ENCODE data around the gene CYLD.
A peak's percentile ranks its signal among the peaks of the same experiment; 100 is the strongest.

The CYLD gene

DNA sequence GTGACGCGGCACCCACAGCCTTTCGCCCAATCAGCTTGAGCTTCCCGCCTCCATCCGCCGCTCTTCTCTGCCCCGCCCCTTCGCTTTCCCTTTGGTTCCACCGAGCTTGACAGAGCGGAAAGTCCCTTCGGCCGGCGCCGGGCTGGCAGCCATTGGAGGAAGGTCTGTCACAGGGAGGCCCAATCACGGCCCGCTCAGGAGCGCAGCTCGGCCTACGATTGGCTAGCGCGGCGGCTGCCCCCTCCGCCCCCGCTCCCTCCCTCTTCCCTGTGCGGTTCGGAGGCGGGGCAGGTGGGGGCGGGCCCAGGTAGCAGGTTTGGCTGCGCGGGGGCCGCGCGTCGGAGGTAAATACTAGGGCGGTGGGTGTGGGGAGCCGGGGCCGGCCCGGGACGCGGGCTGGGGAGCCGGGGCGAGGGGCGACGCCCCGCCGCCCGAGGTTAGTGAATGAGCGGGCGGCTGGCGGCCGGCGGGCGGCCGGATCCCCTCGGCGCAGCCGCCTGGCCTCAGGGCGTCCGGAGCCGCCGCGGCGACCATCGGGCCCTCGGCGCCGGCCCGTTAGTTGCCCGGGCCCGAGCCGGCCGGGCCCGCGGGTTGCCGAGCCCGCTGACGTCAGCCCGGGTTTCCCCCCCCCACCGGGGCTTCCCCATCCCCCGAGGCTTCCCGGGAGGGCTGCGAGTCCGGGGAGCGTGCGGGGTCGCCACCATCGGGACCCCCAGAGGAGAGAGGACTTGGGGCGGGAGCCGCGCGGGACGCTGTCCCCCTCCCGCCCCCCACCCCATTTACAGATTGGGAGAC lies at the start of gene CYLD:
Gene CYLD (plus strand): TSS at position 306 of the 795 bp plus-strand sequence. CDS start 7,613 bp downstream, outside the sequence.
- DNase-seq = peak; percentile 100

DNA sequence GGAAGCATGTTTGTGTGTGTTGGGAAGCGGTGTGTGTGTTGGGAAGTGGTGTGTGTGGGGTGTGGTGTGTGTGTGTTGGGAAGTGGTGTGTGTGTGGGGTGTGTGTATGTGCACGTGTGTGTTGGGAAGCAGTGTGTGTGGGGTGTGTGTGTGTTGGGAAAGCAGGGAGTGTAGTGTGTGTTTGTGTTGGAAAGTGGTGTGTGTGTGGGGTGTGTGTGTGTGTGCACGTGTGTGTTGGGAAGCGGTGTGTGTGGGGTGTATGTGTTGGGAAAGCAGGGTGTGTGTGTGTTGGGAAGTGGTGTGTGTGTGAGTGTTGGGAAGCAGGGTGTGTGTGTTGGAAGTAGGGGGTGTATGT lies 49.3 kb upstream of the CYLD start:
- no peak for DNase-seq

DNA sequence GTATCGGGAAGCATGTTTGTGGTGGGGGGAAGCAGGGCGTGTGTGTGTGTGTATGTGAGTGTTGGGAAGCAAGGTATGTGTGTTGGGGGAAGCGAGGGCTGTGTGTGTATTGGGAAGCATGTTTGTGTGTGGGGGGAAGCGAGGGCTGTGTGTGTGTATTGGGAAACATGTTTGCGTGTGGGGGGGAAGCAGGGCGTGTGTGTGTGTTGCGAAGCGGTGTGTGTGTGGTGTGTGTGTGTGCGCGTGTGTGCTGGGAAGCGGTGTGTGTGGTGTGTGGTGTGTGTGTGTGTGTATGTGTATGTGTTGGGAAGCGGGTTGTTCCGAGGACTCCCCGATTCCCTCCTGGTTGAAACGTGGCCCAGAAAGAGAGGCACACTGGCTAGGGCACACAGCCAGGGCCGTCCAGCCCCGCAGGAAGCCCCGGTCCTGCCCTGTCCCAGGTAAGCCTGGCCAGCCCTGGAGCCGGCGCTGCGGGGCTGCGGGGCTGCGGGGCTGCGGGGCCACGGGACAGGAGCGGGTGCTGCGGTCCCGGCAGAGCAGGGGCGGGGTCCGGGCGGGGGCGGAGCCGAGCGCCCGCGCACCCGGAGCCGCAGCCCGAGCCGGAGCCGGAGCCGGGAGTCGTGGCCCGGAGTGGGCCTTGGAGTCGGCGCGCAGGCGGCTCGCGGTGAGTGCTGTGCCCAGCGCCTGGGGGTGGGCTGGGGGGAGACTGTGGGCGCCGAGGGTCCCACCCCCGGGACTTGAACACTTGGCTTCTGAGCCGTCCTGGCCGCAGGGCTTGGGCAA lies 48.7 kb upstream of the CYLD start, which contains the start of gene NOD2:
Gene NOD2 (plus strand): TSS at position 608 of the 783 bp plus-strand sequence. CDS start 5,890 bp downstream, outside the sequence.
- peak; percentile 38 for DNase-seq

DNA sequence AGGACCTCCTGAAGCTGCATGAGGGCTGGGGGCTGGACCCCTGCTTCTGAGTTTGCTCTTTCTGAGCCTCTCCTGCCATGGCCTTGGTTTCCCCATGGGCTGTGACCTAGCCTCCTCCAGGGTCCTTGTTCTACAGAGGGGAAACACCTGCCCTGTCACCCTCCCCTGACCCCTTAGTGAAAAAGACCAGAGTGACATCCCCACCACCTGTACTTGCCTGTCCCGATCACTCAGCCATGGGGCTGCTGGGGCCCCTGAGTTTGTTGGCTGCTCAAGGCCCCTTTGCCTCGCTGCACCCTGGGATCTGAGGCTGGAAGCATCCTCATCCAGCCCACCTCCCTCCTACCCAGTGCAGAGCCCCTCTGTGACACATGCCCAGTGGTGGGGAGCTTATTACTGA lies 47.7 kb upstream of the CYLD start:
- no peak for DNase-seq

GRCh38 chr16:50695017-50696000 lies 46.6 kb upstream of the CYLD start:
- DNase-seq = no peak

GRCh38 chr16:50696126-50696525 lies 45.8 kb upstream of the CYLD start:
- DNase-seq = no peak

- DNase-seq = peak; percentile 70
Observed at GRCh38 chr16:50696575-50697420, 45.1 kb upstream of the CYLD start.

DNA sequence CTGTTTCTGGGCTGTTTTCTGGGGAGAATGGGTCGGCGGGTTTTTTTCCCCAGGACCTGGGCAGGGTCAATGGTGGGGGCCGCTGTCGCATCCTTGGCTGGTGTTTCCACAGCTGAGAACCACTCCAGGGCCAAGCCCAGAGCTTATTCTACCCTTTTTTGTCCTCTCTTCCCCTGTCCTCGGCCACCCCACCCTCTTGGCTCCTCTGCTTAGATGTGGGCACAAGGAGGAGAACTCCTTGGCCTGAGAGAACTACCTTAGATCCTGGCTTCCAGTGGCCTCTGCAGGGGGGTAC lies 44.5 kb upstream of the CYLD start:
- no peak for DNase-seq

DNA sequence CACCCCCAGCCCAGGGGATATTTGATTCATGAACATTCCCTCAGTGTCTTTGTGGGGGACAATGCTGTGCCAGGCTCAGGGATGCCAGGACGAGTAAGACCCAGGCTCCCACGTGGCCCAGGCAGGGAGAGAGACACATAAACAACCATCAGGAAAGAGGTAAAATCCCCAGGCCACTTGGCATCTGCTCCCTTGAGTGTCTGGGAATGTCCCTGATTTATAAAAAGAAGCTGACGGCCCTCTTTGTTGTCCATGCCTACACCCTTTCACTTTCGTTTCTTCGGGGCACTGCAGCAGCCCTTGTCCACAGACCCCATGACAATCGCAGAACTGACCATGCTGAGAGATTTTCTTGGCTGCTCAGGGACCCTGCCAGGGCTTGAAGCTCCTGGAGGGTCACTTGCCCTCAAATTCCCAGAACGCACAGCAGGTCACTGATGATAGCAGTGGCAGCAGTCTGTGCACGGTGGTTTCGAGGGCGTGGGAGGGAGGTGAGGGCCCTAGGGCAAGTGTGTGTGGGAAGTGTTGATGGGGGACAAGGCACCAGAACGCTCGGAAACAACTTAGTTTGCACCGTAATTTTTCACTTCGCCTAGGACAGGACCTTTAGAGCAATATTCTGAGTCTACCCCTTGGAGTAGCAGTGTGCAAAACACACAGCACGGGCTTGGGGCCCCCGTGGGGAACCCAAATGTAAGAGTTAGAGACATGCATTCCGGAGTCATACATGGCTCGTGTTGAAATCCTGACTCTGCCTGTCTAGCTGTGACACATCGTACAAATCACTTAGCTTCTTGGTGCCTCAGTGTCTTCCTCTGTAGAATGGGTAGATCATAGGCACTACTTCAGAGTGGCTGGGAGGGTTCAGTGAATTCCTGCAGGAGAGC lies 43.8 kb upstream of the CYLD start:
- DNase-seq = peak; percentile 55

- DNase-seq = peak; percentile 76
Observed at GRCh38 chr16:50699326-50700159, 42.3 kb upstream of the CYLD start.

DNA sequence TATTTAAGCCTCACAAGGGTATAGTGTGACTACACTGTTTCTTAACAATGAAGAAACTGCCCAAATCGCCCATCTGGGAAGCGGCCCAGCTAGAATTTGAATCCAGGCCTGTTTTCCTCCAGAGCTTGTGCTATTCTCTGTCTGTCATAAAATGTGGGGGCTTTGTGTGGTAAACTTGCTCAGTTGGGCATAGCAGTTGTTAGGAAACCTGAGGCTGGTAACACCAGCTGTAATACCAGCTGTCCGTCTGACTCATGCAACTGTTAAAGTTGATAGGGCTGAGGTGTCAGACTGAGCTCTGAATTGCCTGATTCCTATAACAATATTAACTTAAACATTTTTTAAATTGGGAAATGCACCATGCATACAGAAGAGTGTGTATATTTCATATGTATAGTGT lies 39.2 kb upstream of the CYLD start:
- no peak for DNase-seq

DNA sequence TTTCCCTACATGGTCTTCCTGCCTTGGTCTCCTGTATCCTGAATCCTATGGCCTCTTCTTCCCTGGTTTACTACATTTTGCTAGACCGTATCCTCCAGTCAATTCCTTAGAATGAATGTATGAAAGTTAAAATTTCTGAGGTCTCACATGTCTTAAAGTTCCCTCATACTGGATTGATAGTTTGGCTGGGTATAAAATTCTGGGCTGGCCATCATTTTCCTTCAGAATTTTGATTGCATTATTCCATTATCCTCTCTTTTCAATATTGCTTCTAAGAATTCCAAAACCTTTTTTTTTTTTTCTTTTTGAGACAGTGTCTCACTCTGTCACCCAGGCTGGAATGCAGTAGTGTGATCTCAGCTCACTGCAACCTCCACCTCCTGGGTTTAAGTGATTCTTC lies 37.6 kb upstream of the CYLD start:
- no peak for DNase-seq

DNA sequence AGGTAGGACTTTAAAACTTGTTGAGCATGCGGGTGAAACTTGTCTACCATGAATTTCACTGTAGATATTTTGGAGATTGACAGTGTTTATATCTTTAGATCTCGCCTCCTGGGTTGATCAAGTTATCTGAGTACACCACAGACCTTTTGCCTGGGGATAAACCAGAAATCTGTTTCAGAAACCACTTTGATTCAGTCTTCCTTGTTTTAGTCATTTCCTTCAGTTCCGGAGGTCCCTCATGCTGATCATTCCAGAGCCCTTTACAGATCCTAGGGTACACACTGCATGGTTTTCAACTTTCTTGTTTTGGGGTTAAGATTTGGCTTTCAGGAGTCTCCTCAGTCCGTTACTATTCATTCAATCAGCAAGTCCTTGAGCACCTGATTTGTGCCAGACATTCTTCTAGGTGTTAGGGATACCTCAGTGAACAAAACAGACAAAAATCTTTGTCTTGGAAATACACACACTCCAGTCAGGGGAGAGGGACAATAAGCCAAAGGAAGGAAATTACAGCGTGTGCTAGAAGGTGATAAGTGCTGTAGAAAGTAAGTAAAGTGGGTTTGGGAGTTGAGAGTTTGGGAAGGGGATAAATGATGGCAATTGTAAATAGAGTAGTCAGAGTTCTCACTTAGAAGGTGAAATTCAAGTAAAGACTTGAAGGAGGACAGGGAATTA lies 36.3 kb upstream of the CYLD start:
- DNase-seq = no peak

DNA sequence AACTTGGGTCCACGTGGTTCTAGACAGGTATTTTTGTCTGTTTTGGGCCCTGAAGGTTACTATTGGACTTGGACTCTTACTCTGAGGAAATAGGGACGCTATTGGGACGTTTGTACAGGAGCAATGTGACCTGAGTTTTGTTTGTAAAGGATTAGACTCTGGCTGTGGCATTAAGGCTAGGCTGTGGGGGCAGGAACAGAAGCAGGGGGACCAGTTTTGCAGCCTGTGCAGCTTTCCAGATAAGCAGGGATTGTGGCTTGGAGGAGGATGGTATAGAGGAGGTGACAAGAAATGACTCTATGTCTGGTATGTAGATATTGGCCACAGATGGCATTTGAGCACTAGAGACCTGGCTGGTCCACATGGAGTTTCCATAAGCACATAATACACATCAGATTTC lies 35.6 kb upstream of the CYLD start:
- no peak for DNase-seq

GRCh38 chr16:50708373-50709060 lies 33.4 kb upstream of the CYLD start:
- peak; percentile 38 for DNase-seq

- DNase-seq = no peak
Observed at GRCh38 chr16:50709061-50709684, 32.7 kb upstream of the CYLD start.

- no peak for DNase-seq
Observed at GRCh38 chr16:50709980-50710379, 31.9 kb upstream of the CYLD start.

- no peak for DNase-seq
Observed at GRCh38 chr16:50711040-50711439, 30.8 kb upstream of the CYLD start.

Measured in activated CD4-positive, alpha-beta T cell treated with anti-CD3 and anti-CD28 coated beads, Interleukin-2, Interleukin-6, amounts not matched to agents 100 ng/mL and 50 ng/mL, durations not matched to agents 16 hours and 8 hours (primary cell).